ENCODE measurements around the gene TERB2. TPM values are rescaled to one million over a fixed set of nuclear protein-coding genes. Genes with fewer than 3 reads are reported as not detected.
"Not testable (repeated sequence)": the region's sequence is repeated elsewhere in the genome, so short reads cannot be mapped to it uniquely, and the experiment has no call there.

The TERB2 gene
- total RNA-seq, 1 experiment from 2014 or later: not detected

- Mint-ChIP-seq H3K27ac (ENCODE audit: unreplicated experiment) (no peak overlapping the region), H3K9me3 (ENCODE audit: unreplicated experiment) (no peaks in the 10 kb centered on the region), H3K27me3 (ENCODE audit: insufficient read depth, unreplicated experiment) (no peaks in the 10 kb centered on the region), H3K36me3 (ENCODE audit: insufficient read depth, unreplicated experiment) (no peaks in the 10 kb centered on the region), H3K4me1 (ENCODE audit: low read depth, unreplicated experiment) (peaks cover 7% of the 10 kb centered on the region), H3K4me3 (ENCODE audit: unreplicated experiment) (peak overlapping the region; percentile 92)
- ChIA-PET POLR2A (no interaction called here), CTCF (no interaction called here)
- H3K36me3 ChIP-seq (ENCODE audit: control insufficient read depth, insufficient read depth, low read length): no peaks in the 10 kb centered on the region
- H3K9me3 ChIP-seq: no peaks in the 10 kb centered on the region
- no TSS peak for BruUV-seq (replicated peaks)
- no peaks in the 10 kb centered on the region for H3K27me3 ChIP-seq (replicated peaks; ENCODE audit: control insufficient read depth, insufficient read depth, low read length)
- no peak for DNase-seq
- peaks cover 14% of the 10 kb centered on the region for H3K4me1 ChIP-seq
- no peak for TF ChIP-seq CTCF (IDR thresholded peaks at IDR 0.05; ENCODE audit: insufficient read depth in 1 of 2, low read depth in 1 of 2, low read length in 1 of 2, severe bottlenecking in 1 of 2, unreplicated experiment in 1 of 2)
- intact Hi-C loops (cut with micrococcal nuclease; ENCODE audit: unreplicated experiment): no loop called here
- H3K4me3 ChIP-seq (ENCODE audit: low read depth, low read length): no peak overlapping the region
Measured at GRCh38 chr15:45021348-45021747, 64.9 kb downstream of the TERB2 start.

- ChIA-PET CTCF (interaction anchor here (1.4 to 2.3 kb wide), 3 partner anchors 14 to 95 kb away, joined by 3 to 7 read pairs (median 4); no protein-coding TSS in a partner anchor), POLR2A (interaction anchor here (0.6 kb wide), 2 partner anchors 44 to 60 kb away, joined by 3 to 9 read pairs; no protein-coding TSS in a partner anchor)
- TF ChIP-seq CTCF (IDR thresholded peaks at IDR 0.05; ENCODE audit: insufficient read depth in 1 of 2, low read depth in 1 of 2, low read length in 1 of 2, severe bottlenecking in 1 of 2, unreplicated experiment in 1 of 2): no peak
- H3K9me3 Mint-ChIP-seq (ENCODE audit: unreplicated experiment): no peaks in the 10 kb centered on the region
- Histone ChIP-seq H3K4me1 (peaks cover 14% of the 10 kb centered on the region), H3K36me3 (ENCODE audit: control insufficient read depth, insufficient read depth, low read length) (no peaks in the 10 kb centered on the region), H3K27me3 (replicated peaks; ENCODE audit: control insufficient read depth, insufficient read depth, low read length) (no peaks in the 10 kb centered on the region), H3K4me3 (ENCODE audit: low read depth, low read length) (peak within 1 kb of the TSS; percentile 96), H3K9me3 (no peaks in the 10 kb centered on the region)
- intact Hi-C loops (cut with micrococcal nuclease; ENCODE audit: unreplicated experiment): loop anchor here (1.0 kb wide), 1 partner anchor 44 kb away; no protein-coding TSS in a partner anchor
- H3K4me1 Mint-ChIP-seq (ENCODE audit: low read depth, unreplicated experiment): peaks cover 7% of the 10 kb centered on the region
- peak within 1 kb of the TSS; percentile 92 for H3K4me3 Mint-ChIP-seq (ENCODE audit: unreplicated experiment)
- DNase-seq: peak; percentile 92 to 96
- peak within 1 kb of the TSS; percentile 80 for H3K27ac Mint-ChIP-seq (ENCODE audit: unreplicated experiment)
- peaks cover 3% of the 10 kb centered on the region for H3K36me3 Mint-ChIP-seq (ENCODE audit: insufficient read depth, unreplicated experiment)
- no peaks in the 10 kb centered on the region for H3K27me3 Mint-ChIP-seq (ENCODE audit: insufficient read depth, unreplicated experiment)
- BruUV-seq (replicated peaks): no TSS peak
Measured at GRCh38 chr15:45022871-45023658, 66.6 kb downstream of the TERB2 start, which contains the start of gene SORD. Gene SORD, plus strand, starts transcription at chr15:45023195. Its CDS starts 89 bp downstream, at chr15:45023284.

- H3K9me3 ChIP-seq: no peaks in the 10 kb centered on the region
- H3K36me3 ChIP-seq (ENCODE audit: control insufficient read depth, insufficient read depth, low read length): no peaks in the 10 kb centered on the region
- POLR2A ChIA-PET: interaction anchor here (0.6 kb wide), 2 partner anchors 44 to 59 kb away, joined by 3 to 9 read pairs; no protein-coding TSS in a partner anchor
- peaks cover 7% of the 10 kb centered on the region for H3K4me1 Mint-ChIP-seq (ENCODE audit: low read depth, unreplicated experiment)
- peaks cover 14% of the 10 kb centered on the region for H3K4me1 ChIP-seq
- no peaks in the 10 kb centered on the region for H3K27me3 ChIP-seq (replicated peaks; ENCODE audit: control insufficient read depth, insufficient read depth, low read length)
- peaks cover 5% of the 10 kb centered on the region for H3K36me3 Mint-ChIP-seq (ENCODE audit: insufficient read depth, unreplicated experiment)
- no peak for DNase-seq
- H3K27ac Mint-ChIP-seq (ENCODE audit: unreplicated experiment): peak overlapping the region; percentile 80
- peak overlapping the region; percentile 96 for H3K4me3 ChIP-seq (ENCODE audit: low read depth, low read length)
- H3K27me3 Mint-ChIP-seq (ENCODE audit: insufficient read depth, unreplicated experiment): no peaks in the 10 kb centered on the region
- BruUV-seq (replicated peaks): no TSS peak
- CTCF ChIA-PET: interaction anchor here (1.6 to 2.3 kb wide), 2 partner anchors 13 to 94 kb away, joined by 4 to 7 read pairs; no protein-coding TSS in a partner anchor
- TF ChIP-seq CTCF (IDR thresholded peaks at IDR 0.05; ENCODE audit: insufficient read depth in 1 of 2, low read depth in 1 of 2, low read length in 1 of 2, severe bottlenecking in 1 of 2, unreplicated experiment in 1 of 2): no peak
- intact Hi-C loops (cut with micrococcal nuclease; ENCODE audit: unreplicated experiment): loop anchor here (1.0 kb wide), 1 partner anchor 44 kb away; no protein-coding TSS in a partner anchor
- H3K4me3 Mint-ChIP-seq (ENCODE audit: unreplicated experiment): peak overlapping the region; percentile 92
- no peaks in the 10 kb centered on the region for H3K9me3 Mint-ChIP-seq (ENCODE audit: unreplicated experiment)
Measured at GRCh38 chr15:45023659-45024225, 67.3 kb downstream of the TERB2 start.

GRCh38 chr15:45024649-45025048 is 68.2 kb downstream of the TERB2 start:
- intact Hi-C loops (cut with micrococcal nuclease; ENCODE audit: unreplicated experiment); POLR2A ChIA-PET: not testable (repeated sequence)

More at GRCh38 chr15:45024649-45025048, 68.2 kb downstream of the TERB2 start:
- H3K4me3 ChIP-seq (ENCODE audit: low read depth, low read length); H3K36me3 Mint-ChIP-seq (ENCODE audit: insufficient read depth, unreplicated experiment); H3K9me3 ChIP-seq; H3K27me3 Mint-ChIP-seq (ENCODE audit: insufficient read depth, unreplicated experiment); H3K27ac Mint-ChIP-seq (ENCODE audit: unreplicated experiment); DNase-seq; CTCF ChIA-PET; H3K4me1 Mint-ChIP-seq (ENCODE audit: low read depth, unreplicated experiment); BruUV-seq (replicated peaks); H3K36me3 ChIP-seq (ENCODE audit: control insufficient read depth, insufficient read depth, low read length); H3K27me3 ChIP-seq (replicated peaks; ENCODE audit: control insufficient read depth, insufficient read depth, low read length); H3K9me3 Mint-ChIP-seq (ENCODE audit: unreplicated experiment): not testable (repeated sequence)
- H3K4me1 ChIP-seq: peaks cover 14% of the 10 kb centered on the region
- H3K4me3 Mint-ChIP-seq (ENCODE audit: unreplicated experiment): peak overlapping the region; percentile 92
